Parathyroid adenoma (tissue), 2 donors: ENCODE results near the gene C2CD4D.

Experiments
- H2AFZ ChIP-seq: fragments of 300-600 bp; sonication (generic); one replicate; pipeline ENCODE4 v1.7.0; 2017; ENCODE audit warnings: antibody characterized with exemption, mild to moderate bottlenecking
- H3K27ac ChIP-seq: fragments of 300-600 bp; sonication (generic); one replicate; pipeline ENCODE4 v1.7.0; 2017
- H3K27me3 ChIP-seq: fragments of 300-600 bp; sonication (generic); one replicate; pipeline ENCODE4 v1.7.0; 2017; ENCODE audit warnings: low read length; ENCODE audit not compliant: control insufficient read depth, insufficient read depth
- H3K36me3 ChIP-seq: fragments of 300-600 bp; sonication (generic); one replicate; pipeline ENCODE4 v1.7.0; 2017; ENCODE audit warnings: low read length; ENCODE audit not compliant: control insufficient read depth, insufficient read depth
- H3K4me1 ChIP-seq: fragments of 300-600 bp; sonication (generic); one replicate; pipeline ENCODE4 v1.7.0; 2017; ENCODE audit warnings: control low read depth
- H3K4me2 ChIP-seq: fragments of 300-600 bp; sonication (generic); one replicate; pipeline ENCODE4 v1.7.0; 2017; ENCODE audit warnings: low read length
- H3K4me3 ChIP-seq: fragments of 300-600 bp; sonication (generic); one replicate; pipeline ENCODE4 v1.7.0; 2017; ENCODE audit warnings: low read depth, low read length
- H3K79me2 ChIP-seq: fragments of 300-600 bp; sonication (generic); one replicate; pipeline ENCODE4 v1.7.0; 2017; ENCODE audit warnings: control low read depth
- H3K9ac ChIP-seq: fragments of 300-600 bp; sonication (generic); one replicate; pipeline ENCODE4 v1.7.0; 2017; ENCODE audit warnings: mild to moderate bottlenecking
- H3K9me3 ChIP-seq: fragments of 300-600 bp; sonication (generic); one replicate; pipeline ENCODE4 v1.7.0; 2017; ENCODE audit warnings: low read length; ENCODE audit not compliant: control insufficient read depth
- TF ChIP-seq, protein P1 (sequence below): fragments of 300-600 bp; sonication (generic); IDR thresholded peaks from one replicate; pipeline ENCODE4 v1.7.0; 2017; ENCODE audit warnings: antibody characterized with exemption, mild to moderate bottlenecking
- donor health status: primary hyperparathyroidism.

C2CD4D gene

DNA sequence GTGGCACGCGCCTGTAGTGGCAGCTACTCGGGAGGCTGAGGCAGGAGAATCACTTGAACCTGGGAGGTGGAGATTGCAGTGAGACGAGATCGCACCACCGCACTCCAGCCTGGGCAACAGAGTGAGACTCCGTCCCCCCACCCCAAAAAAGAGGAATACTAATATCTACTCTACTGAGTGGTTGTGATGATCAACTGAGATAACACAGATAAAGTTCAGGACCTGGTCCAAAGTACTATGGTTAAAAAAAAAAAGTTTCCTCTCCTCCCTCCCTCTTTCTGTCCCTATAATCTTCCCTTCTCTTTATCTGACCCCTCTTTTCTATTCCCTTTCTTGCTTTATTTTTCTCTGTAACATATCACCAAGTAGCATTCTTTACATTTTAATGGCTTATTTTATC lies 4.0 kb downstream of the C2CD4D start:
- no peak overlapping the region for H3K9ac ChIP-seq
- peaks cover 16% of the 10 kb centered on the region for H3K4me1 ChIP-seq

DNA sequence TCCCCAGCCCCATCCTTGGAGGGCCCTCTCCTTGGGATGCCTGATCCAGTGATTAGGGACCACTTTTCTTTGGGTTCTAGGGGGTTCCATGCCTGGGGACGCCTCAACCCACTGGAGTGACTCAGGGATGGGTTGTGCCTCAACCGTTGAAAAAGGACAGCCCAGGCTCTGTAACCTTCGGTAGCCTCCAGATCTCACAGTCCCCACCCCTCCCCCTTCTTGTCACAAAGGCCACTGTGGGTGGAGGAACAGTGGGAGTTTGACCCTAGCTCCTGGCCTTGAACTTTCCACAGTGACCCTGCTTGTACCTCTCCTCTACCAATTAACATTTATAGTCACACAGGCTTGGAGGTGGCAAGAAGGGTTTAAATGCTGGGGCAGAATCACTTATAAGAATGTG lies 5.4 kb downstream of the C2CD4D start:
- Histone ChIP-seq H3K9ac (no peak overlapping the region), H3K79me2 (no peaks in the 10 kb centered on the region), H3K4me2 (no peak overlapping the region), H3K27me3 (no peaks in the 10 kb centered on the region), H3K9me3 (no peaks in the 10 kb centered on the region), H2AFZ (no peak overlapping the region), H3K4me3 (no peak overlapping the region), H3K36me3 (no peaks in the 10 kb centered on the region), H3K27ac (no peak overlapping the region), H3K4me1 (peaks cover 25% of the 10 kb centered on the region)
- TF ChIP-seq, protein P1, sequence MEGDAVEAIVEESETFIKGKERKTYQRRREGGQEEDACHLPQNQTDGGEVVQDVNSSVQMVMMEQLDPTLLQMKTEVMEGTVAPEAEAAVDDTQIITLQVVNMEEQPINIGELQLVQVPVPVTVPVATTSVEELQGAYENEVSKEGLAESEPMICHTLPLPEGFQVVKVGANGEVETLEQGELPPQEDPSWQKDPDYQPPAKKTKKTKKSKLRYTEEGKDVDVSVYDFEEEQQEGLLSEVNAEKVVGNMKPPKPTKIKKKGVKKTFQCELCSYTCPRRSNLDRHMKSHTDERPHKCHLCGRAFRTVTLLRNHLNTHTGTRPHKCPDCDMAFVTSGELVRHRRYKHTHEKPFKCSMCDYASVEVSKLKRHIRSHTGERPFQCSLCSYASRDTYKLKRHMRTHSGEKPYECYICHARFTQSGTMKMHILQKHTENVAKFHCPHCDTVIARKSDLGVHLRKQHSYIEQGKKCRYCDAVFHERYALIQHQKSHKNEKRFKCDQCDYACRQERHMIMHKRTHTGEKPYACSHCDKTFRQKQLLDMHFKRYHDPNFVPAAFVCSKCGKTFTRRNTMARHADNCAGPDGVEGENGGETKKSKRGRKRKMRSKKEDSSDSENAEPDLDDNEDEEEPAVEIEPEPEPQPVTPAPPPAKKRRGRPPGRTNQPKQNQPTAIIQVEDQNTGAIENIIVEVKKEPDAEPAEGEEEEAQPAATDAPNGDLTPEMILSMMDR, result no peak

More for the DNA sequence above, 4.0 kb downstream of the C2CD4D start:
- no peaks in the 10 kb centered on the region for H3K79me2 ChIP-seq
- no peaks in the 10 kb centered on the region for H3K9me3 ChIP-seq
- H3K27ac ChIP-seq, result peak overlapping the region; percentile 60
- no peak overlapping the region for H2AFZ ChIP-seq
- no peaks in the 10 kb centered on the region for H3K36me3 ChIP-seq
- H3K4me2 ChIP-seq, result no peak overlapping the region
- H3K27me3 ChIP-seq, result no peaks in the 10 kb centered on the region
- TF ChIP-seq, protein P1, result no peak
- H3K4me3 ChIP-seq, result no peak overlapping the region

DNA sequence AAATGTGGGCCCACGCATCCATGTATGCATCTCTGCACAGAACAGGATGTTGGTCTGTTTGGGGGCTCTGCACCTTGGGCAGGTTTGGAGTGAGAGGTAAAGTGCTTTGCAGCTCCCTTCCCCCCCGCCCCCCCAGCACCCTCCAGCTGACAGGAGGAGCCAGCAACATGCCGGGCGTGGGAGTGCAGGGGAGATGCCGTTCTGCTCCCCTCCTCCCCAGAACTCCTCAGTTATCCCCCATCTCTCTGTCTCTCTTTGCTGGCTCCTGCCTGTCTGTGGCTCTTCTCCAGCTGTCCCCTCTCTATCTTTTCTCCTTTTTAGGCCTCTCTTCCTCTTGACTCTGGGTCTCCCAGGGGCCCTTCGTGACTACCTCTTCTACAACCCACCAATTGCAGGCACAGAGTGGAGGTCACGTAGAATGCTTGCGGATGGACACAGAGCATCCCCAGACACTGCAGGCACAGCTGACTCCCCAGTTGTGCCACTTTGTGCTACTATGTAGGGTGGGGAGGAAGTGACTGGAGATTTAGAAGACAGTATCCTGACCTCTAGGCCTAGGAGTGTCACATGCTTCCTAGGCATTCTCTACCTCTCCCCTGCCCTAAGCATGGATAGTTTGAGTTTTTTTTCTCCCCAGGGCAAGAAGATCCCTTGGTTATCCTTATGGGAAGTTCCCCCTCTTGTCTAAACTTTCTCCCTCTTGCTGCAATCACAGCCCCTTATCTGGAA lies 6.3 kb downstream of the C2CD4D start:
- H3K27ac ChIP-seq, result peak overlapping the region; percentile 92
- H3K4me1 ChIP-seq, result peaks cover 30% of the 10 kb centered on the region
- no peak overlapping the region for H3K9ac ChIP-seq
- TF ChIP-seq, protein P1, result no peak
- peak overlapping the region; percentile 30 for H3K4me3 ChIP-seq
- no peaks in the 10 kb centered on the region for H3K9me3 ChIP-seq
- no peaks in the 10 kb centered on the region for H3K27me3 ChIP-seq
- H3K36me3 ChIP-seq, result no peaks in the 10 kb centered on the region
- H3K79me2 ChIP-seq, result no peaks in the 10 kb centered on the region
- H2AFZ ChIP-seq, result peak overlapping the region; percentile 48
- peak overlapping the region; percentile 57 for H3K4me2 ChIP-seq

DNA sequence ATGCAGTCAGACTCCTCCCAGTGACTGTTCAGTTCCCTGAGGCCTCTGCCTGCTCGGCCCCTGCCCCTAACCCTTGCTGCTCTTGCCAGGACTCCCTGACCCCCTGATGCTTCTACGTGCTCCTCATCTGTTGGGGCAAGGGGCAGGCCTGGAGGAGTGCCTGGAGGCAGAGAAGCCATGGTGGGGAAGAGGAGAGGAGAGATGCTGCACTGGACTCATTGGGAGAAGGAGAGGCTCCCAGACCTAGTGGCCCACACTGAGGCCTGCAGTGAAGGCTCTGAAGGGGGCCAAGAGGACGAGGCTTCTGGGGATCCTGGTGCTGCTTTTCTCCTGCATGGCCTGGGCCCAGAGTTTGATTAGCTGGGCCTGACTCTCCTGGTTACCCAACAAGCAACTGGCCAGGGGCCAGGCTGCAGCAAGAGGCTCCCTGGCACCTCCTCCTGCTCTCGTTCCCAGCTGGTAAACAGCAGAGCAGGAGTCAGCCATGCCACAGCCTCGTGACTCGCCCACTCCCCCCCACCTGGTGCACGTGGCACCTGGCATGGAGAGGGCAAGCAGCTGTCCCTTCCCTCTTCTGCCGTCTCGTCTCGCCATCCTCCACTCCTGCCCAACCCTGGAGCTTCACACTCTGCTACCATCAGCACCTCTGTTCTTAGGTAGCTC lies 7.2 kb downstream of the C2CD4D start:
- Histone ChIP-seq H3K4me3 (peak overlapping the region; percentile 30), H3K9me3 (no peaks in the 10 kb centered on the region), H3K27ac (peak overlapping the region; percentile 92), H3K36me3 (no peaks in the 10 kb centered on the region), H3K4me2 (peak overlapping the region; percentile 64), H2AFZ (peak overlapping the region; percentile 48), H3K27me3 (no peaks in the 10 kb centered on the region), H3K9ac (no peak overlapping the region), H3K79me2 (no peaks in the 10 kb centered on the region), H3K4me1 (peaks cover 36% of the 10 kb centered on the region)
- TF ChIP-seq, protein P1, result no peak
